Prostate gland (tissue), 2 donors: Measurements from ENCODE around the gene CDK5R1. TPM values are rescaled to one million over a fixed set of nuclear protein-coding genes. Genes with fewer than 3 reads are reported as not detected.
"Not testable (repeated sequence)": the region's sequence is repeated elsewhere in the genome, so short reads cannot be mapped to it uniquely, and the experiment has no call there.

ENCODE experiments used
- DNase-seq: peaks from one replicate; pipeline ENCODE4 v3.0.0-alpha.2; 2019; ENCODE audit warnings: low spot score
- H3K27ac ChIP-seq, 2 donors: fragments of 200-600 bp; sonication (generic); 2 replicates each; pipeline ENCODE4 v1.5.1; 2017 to 2019
- H3K27me3 ChIP-seq: fragments of 200-600 bp; sonication (generic); replicated peaks from 2 replicates; pipeline ENCODE4 v1.5.1; 2019; ENCODE audit not compliant: insufficient read depth
- H3K36me3 ChIP-seq, 2 donors: fragments of 200-600 bp; sonication (generic); 1 replicate in 1 of 2; 2 replicates in 1 of 2; pipeline versions ENCODE4 v1.5.1 to v1.8.1; 2017 to 2019
- H3K4me1 ChIP-seq: fragments of 200-600 bp; sonication (generic); replicated peaks from 2 replicates; pipeline ENCODE4 v1.5.1; 2019
- H3K4me3 ChIP-seq, 2 donors: fragments of 200-600 bp; sonication (generic); 2 replicates each; pipeline ENCODE4 v1.5.1; 2017 to 2019
- H3K9me3 ChIP-seq: fragments of 200-600 bp; sonication (generic); 2 replicates; pipeline ENCODE4 v1.5.1; 2017
- POLR2A ChIP-seq: fragments of 450-650 bp; IDR thresholded peaks from one replicate; pipeline ENCODE4 v1.6.1; 2016; ENCODE audit warnings: antibody characterized with exemption, mild to moderate bottlenecking
- POLR2AphosphoS5 ChIP-seq: sonication (generic); formaldehyde crosslinking; IDR thresholded peaks from one replicate; pipeline ENCODE4 v1.6.1; 2017; ENCODE audit warnings: antibody characterized with exemption
- WGBS: methylation state at CpG from one replicate; pipeline ENCODE4 v1.1.5; 2018; 5-methylcytosine and 5-hydroxymethylcytosine counted together
- intact Hi-C: fragments of 100-400 bp; cut with DNase I; formaldehyde crosslinking; loops from one replicate; pipeline ENCODE4 v1.14.2; 2022
- total RNA-seq, 2 donors: library from RNA; depleted of rRNA; stranded (reverse); fragments of >200 nt; gene quantifications; one replicate each; pipeline ENCODE4 v1.1.0, GENCODE V29; 2016
- TF ChIP-seq, protein P1 (sequence below), 4 experiments: fragments of 200-600 bp in 2 of 4; fragments of 450-650 bp in 2 of 4; sonication (generic) in 2 of 4; IDR thresholded peaks; 1 replicate in 3 of 4; 2 replicates in 1 of 4; pipeline ENCODE4 v1.5.1; 2016 to 2019; ENCODE audit warnings: antibody characterized with exemption in 4 of 4, mild to moderate bottlenecking in 2 of 4, moderate library complexity in 2 of 4

Gene CDK5R1
- total RNA-seq, 2 donors from 2014 or later: 0.46 to 5.1 TPM

GRCh38 chr17:32445074-32445415 is 41.7 kb upstream of the CDK5R1 start:
- peak overlapping the region; percentile 78 to 83 for H3K27ac ChIP-seq
- TF ChIP-seq, protein P1, sequence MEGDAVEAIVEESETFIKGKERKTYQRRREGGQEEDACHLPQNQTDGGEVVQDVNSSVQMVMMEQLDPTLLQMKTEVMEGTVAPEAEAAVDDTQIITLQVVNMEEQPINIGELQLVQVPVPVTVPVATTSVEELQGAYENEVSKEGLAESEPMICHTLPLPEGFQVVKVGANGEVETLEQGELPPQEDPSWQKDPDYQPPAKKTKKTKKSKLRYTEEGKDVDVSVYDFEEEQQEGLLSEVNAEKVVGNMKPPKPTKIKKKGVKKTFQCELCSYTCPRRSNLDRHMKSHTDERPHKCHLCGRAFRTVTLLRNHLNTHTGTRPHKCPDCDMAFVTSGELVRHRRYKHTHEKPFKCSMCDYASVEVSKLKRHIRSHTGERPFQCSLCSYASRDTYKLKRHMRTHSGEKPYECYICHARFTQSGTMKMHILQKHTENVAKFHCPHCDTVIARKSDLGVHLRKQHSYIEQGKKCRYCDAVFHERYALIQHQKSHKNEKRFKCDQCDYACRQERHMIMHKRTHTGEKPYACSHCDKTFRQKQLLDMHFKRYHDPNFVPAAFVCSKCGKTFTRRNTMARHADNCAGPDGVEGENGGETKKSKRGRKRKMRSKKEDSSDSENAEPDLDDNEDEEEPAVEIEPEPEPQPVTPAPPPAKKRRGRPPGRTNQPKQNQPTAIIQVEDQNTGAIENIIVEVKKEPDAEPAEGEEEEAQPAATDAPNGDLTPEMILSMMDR (IDR thresholded peaks at IDR 0.05): no peak
- no peak for TF ChIP-seq POLR2A
- no peak for TF ChIP-seq POLR2AphosphoS5
- under 1% methylated on average over 14 of the region's 14 CpGs for WGBS
- peak; percentile 15 for DNase-seq
- intact Hi-C loops: no loop called here
- H3K4me3 ChIP-seq: peak overlapping the region; percentile 91 to 95
- no peaks in the 10 kb centered on the region for H3K27me3 ChIP-seq
- H3K36me3 ChIP-seq: peaks cover 2 to 12% of the 10 kb centered on the region in 2 donors
- H3K9me3 ChIP-seq: no peaks in the 10 kb centered on the region
- peaks cover 5% of the 10 kb centered on the region for H3K4me1 ChIP-seq

DNA sequence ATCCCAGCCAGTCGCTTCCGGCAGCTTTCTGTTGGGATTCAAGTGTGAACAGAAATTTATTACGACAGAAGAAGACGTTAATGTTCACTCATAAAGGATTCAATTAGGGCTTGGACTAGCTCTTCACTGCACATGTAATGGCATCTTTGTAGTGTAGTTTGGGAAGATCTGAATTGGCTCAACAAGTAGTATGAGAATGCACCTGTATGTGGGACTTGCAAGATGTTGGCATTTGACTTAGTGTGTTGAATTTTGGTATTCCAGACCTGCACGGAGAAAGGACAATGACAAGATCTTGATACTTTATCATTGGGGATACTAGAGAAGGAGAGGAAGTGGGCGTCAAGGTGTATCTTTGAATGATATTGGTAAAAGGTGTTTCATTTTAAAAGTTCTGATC is 41.3 kb upstream of the CDK5R1 start:
- TF ChIP-seq POLR2AphosphoS5 (no peak), POLR2A (no peak)
- TF ChIP-seq, protein P1 (IDR thresholded peaks at IDR 0.05): no peak
- intact Hi-C loops: no loop called here
- peak overlapping the region; percentile 91 to 95 for H3K4me3 ChIP-seq

DNA sequence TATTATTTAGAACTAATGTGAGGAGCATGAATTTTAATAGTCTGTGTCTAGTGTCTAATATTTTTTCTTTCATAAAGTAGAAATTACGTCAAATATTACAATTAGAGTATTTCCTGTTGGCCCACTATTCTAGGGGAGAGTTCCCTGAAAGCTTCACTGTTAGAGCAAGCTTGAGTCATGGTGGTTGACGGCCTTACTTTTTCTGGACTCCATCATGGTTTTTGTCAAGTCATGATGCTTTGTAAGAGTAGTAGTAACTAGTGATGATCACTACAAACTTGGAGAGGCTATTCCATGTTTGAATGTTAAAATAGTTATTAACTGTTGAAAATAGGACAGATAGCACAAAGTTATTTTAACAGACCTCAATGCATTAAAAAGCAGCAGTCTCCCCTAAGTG is 40.8 kb upstream of the CDK5R1 start:
- 68% methylated on average over 2 of the region's 2 CpGs for WGBS
- intact Hi-C loops: no loop called here
- TF ChIP-seq POLR2A: no peak
- no peak for TF ChIP-seq POLR2AphosphoS5
- TF ChIP-seq, protein P1 (IDR thresholded peaks at IDR 0.05): no peak

More for the DNA sequence above, 41.3 kb upstream of the CDK5R1 start:
- peak overlapping the region in 1 of 2 donors; percentile 78 for H3K27ac ChIP-seq
- H3K36me3 ChIP-seq: peaks cover 2 to 12% of the 10 kb centered on the region in 2 donors
- WGBS: 16% methylated on average over 6 of the region's 6 CpGs
- DNase-seq: no peak
- H3K9me3 ChIP-seq: no peaks in the 10 kb centered on the region
- no peaks in the 10 kb centered on the region for H3K27me3 ChIP-seq
- peaks cover 5% of the 10 kb centered on the region for H3K4me1 ChIP-seq

GRCh38 chr17:32446949-32447348 is 39.8 kb upstream of the CDK5R1 start:
- 67% methylated on average over 2 of the region's 2 CpGs for WGBS
- intact Hi-C loops: no loop called here
- H3K9me3 ChIP-seq: no peaks in the 10 kb centered on the region
- H3K4me1 ChIP-seq: peaks cover 5% of the 10 kb centered on the region
- H3K27ac ChIP-seq: no peak overlapping the region
- no peak overlapping the region for H3K4me3 ChIP-seq
- H3K27me3 ChIP-seq: no peaks in the 10 kb centered on the region
- DNase-seq: no peak
- TF ChIP-seq POLR2AphosphoS5 (no peak), POLR2A (no peak)
- TF ChIP-seq, protein P1 (IDR thresholded peaks at IDR 0.05): no peak
- H3K36me3 ChIP-seq: peaks cover 2 to 12% of the 10 kb centered on the region in 2 donors

More for the DNA sequence above, 40.8 kb upstream of the CDK5R1 start:
- Histone ChIP-seq H3K4me3 (peak overlapping the region in 1 of 2 donors; percentile 91), H3K9me3 (no peaks in the 10 kb centered on the region), H3K4me1 (peaks cover 5% of the 10 kb centered on the region), H3K27ac (no peak overlapping the region), H3K36me3 (peaks cover 2 to 12% of the 10 kb centered on the region in 2 donors), H3K27me3 (no peaks in the 10 kb centered on the region)
- no peak for DNase-seq

- no peaks in the 10 kb centered on the region for H3K9me3 ChIP-seq
- intact Hi-C loops: no loop called here
- H3K4me1 ChIP-seq: peaks cover 5% of the 10 kb centered on the region
- 91% methylated on average over 5 of the region's 5 CpGs for WGBS
- H3K4me3 ChIP-seq: no peak overlapping the region
- TF ChIP-seq, protein P1 (IDR thresholded peaks at IDR 0.05): no peak
- TF ChIP-seq POLR2AphosphoS5 (no peak), POLR2A (no peak)
- H3K27ac ChIP-seq: no peak overlapping the region
- no peak for DNase-seq
- H3K36me3 ChIP-seq: peaks cover 4 to 12% of the 10 kb centered on the region in 2 donors
- H3K27me3 ChIP-seq: no peaks in the 10 kb centered on the region
These were observed 36.8 kb upstream of the CDK5R1 start for GRCh38 chr17:32449963-32450362.

GRCh38 chr17:32450379-32450778 is 36.4 kb upstream of the CDK5R1 start:
- H3K4me3 ChIP-seq, intact Hi-C loops, H3K4me1 ChIP-seq, H3K27ac ChIP-seq, DNase-seq, H3K27me3 ChIP-seq, H3K9me3 ChIP-seq: not testable (repeated sequence)
- peaks cover 4 to 12% of the 10 kb centered on the region in 2 donors for H3K36me3 ChIP-seq
- 94% methylated on average over 6 of the region's 6 CpGs for WGBS
